A549 (cell line): ENCODE measurements around the gene ANKRD12. TPM values are rescaled to one million over a fixed set of nuclear protein-coding genes. Genes with fewer than 3 reads are reported as not detected.

Experiments used
- ATAC-seq, 2 experiments: fragments of 200-7000 bp in 1 of 2; fragments of >200 bp in 1 of 2; cut with Nextera tagmentation in 1 of 2; cut with Tn5 transposase in 1 of 2; 3 replicates each; pipeline versions ENCODE4 v1.8.0 to v1.9.1; 2018 to 2020; ENCODE audit warnings: mild to moderate bottlenecking in 1 of 2, moderate library complexity in 1 of 2
- CTCF ChIA-PET: fragments of 300-600 bp; sonication (Branson Sonifier 250); formaldehyde crosslinking; extraction: SDS; loops from one replicate; lab custom pipeline; 2021; ENCODE audit warnings: antibody characterized with exemption, inconsistent platforms; lab: Yijun Ruan, JAX
- POLR2A ChIA-PET: fragments of 350-600 bp; formaldehyde crosslinking; extraction: SDS; loops from one replicate; lab custom pipeline; 2021; ENCODE audit warnings: antibody characterized with exemption, inconsistent platforms; lab: Yijun Ruan, JAX
- DNase-seq, 2 experiments: peaks; one replicate each; pipeline versions ENCODE4 v3.0.0 to v3.0.0-alpha.2; 2011 to 2016; ENCODE audit warnings: low read depth in 1 of 2, low spot score in 1 of 2
- FAIRE-seq: peaks from 2 replicates; lab custom pipeline; 2011; peaks lifted over from hg19 to GRCh38; lab: Jason Lieb, UNC
- H3K27ac ChIP-seq, 2 experiments: fragments of >200 bp; sonication (Bioruptor Twin); formaldehyde crosslinking; 3 replicates each; pipeline ENCODE4 v1.5.1; 2016 to 2017
- H3K4me1 ChIP-seq: fragments of >200 bp; sonication (Bioruptor Twin); formaldehyde crosslinking; 3 replicates; pipeline ENCODE4 v1.6.1; 2016
- H3K4me2 ChIP-seq: fragments of >200 bp; sonication (Bioruptor Twin); formaldehyde crosslinking; 3 replicates; pipeline ENCODE4 v1.6.1; 2016
- H3K4me3 ChIP-seq: fragments of >200 bp; sonication (Bioruptor Twin); formaldehyde crosslinking; 3 replicates; pipeline ENCODE4 v1.5.1; 2016
- H3K9me3 ChIP-seq: fragments of >200 bp; sonication (Bioruptor Twin); formaldehyde crosslinking; 3 replicates; pipeline ENCODE4 v1.6.1; 2016
- BCL3 ChIP-seq: fragments of >200 bp; sonication (Bioruptor Twin); formaldehyde crosslinking; IDR thresholded peaks from 3 replicates; pipeline ENCODE4 v1.6.1; 2016
- CBX2 ChIP-seq: fragments of 200-600 bp; sonication (generic); IDR thresholded peaks from 2 replicates; pipeline ENCODE4 v1.6.1; 2016; ENCODE audit warnings: low read depth, mild to moderate bottlenecking, borderline replicate concordance
- CEBPB ChIP-seq, 2 experiments: fragments of >200 bp in 1 of 2; sonication (Bioruptor Twin) in 1 of 2; formaldehyde crosslinking in 1 of 2; IDR thresholded peaks; 2 replicates each; pipeline ENCODE4 v1.6.1; 2012 to 2016
- EHMT2 ChIP-seq: fragments of 200-600 bp; sonication (generic); IDR thresholded peaks from 2 replicates; pipeline ENCODE4 v1.6.1; 2016; ENCODE audit warnings: antibody characterized with exemption, low read depth, mild to moderate bottlenecking, moderate library complexity
- ESRRA ChIP-seq: fragments of 150-350 bp; IDR thresholded peaks from 2 replicates; pipeline ENCODE4 v1.6.1; 2014; ENCODE audit warnings: mild to moderate bottlenecking, low read length, borderline replicate concordance
- FOSL2 ChIP-seq, 2 experiments: fragments of 450-650 bp in 1 of 2; fragments of >200 bp in 1 of 2; sonication (Bioruptor Twin) in 1 of 2; formaldehyde crosslinking; IDR thresholded peaks; 2 replicates each; pipeline versions ENCODE4 v1.5.0 to v1.6.1; 2016 to 2020; ENCODE audit warnings: mild to moderate bottlenecking in 1 of 2, moderate library complexity in 1 of 2
- HDAC2 ChIP-seq: fragments of 200-600 bp; sonication (generic); IDR thresholded peaks from 2 replicates; pipeline ENCODE4 v1.6.1; 2016
- HES2 ChIP-seq: fragments of >200 bp; sonication (Bioruptor Twin); formaldehyde crosslinking; IDR thresholded peaks from 2 replicates; pipeline ENCODE4 v1.6.1; 2016
- HOXA7 ChIP-seq: fragments of 250-450 bp; sonication (Bioruptor Pico); IDR thresholded peaks from 2 replicates; pipeline ENCODE4 v1.5.0; 2020; ENCODE audit warnings: mild to moderate bottlenecking, moderate library complexity
- HOXB5 ChIP-seq: fragments of 250-450 bp; sonication (Bioruptor Pico); IDR thresholded peaks from 2 replicates; pipeline ENCODE4 v1.5.0; 2020; ENCODE audit warnings: mild to moderate bottlenecking, moderate library complexity
- JUN ChIP-seq, 2 experiments: fragments of >200 bp; sonication (Bioruptor Twin); formaldehyde crosslinking; IDR thresholded peaks; 2 replicates in 1 of 2; 3 replicates in 1 of 2; pipeline ENCODE4 v1.6.1; 2016 to 2017
- JUNB ChIP-seq: fragments of >200 bp; sonication (Bioruptor Twin); formaldehyde crosslinking; IDR thresholded peaks from 2 replicates; pipeline ENCODE4 v1.6.1; 2016
- KDM1A ChIP-seq: fragments of 200-600 bp; sonication (generic); IDR thresholded peaks from 2 replicates; pipeline ENCODE4 v1.6.1; 2016; ENCODE audit warnings: low read depth, mild to moderate bottlenecking
- MAFK ChIP-seq: fragments of 450-650 bp; IDR thresholded peaks from 2 replicates; pipeline ENCODE4 v1.6.1; 2014; ENCODE audit not compliant: partially characterized antibody
- MAX ChIP-seq: IDR thresholded peaks from 2 replicates; pipeline ENCODE4 v1.6.1; 2012
- NFE2L2 ChIP-seq: fragments of 150-350 bp; conservative IDR thresholded peaks from 2 replicates; pipeline ENCODE4 v1.6.1; 2014; ENCODE audit warnings: low read length
- NPAS2 ChIP-seq: fragments of 250-450 bp; sonication (Bioruptor Pico); IDR thresholded peaks from 2 replicates; pipeline ENCODE4 v1.8.0; 2022; ENCODE audit warnings: mild to moderate bottlenecking, moderate library complexity, borderline replicate concordance
- NR3C1 ChIP-seq: fragments of >200 bp; sonication (Bioruptor Twin); formaldehyde crosslinking; IDR thresholded peaks from 3 replicates; pipeline ENCODE4 v1.6.1; 2017
- RAD21 ChIP-seq, 2 experiments: fragments of >200 bp in 1 of 2; sonication (Bioruptor Twin) in 1 of 2; formaldehyde crosslinking in 1 of 2; IDR thresholded peaks in 1 of 2; conservative IDR thresholded peaks in 1 of 2; 2 replicates in 1 of 2; 3 replicates in 1 of 2; pipeline ENCODE4 v1.6.1; 2012 to 2018; ENCODE audit warnings: inconsistent platforms in 1 of 2
- RARB ChIP-seq: fragments of 250-450 bp; sonication (Bioruptor Pico); IDR thresholded peaks from 2 replicates; pipeline ENCODE4 v1.8.0; 2021; ENCODE audit warnings: mild to moderate bottlenecking, moderate library complexity
- RCOR1 ChIP-seq: fragments of 150-350 bp; IDR thresholded peaks from 2 replicates; pipeline ENCODE4 v1.6.1; 2014; ENCODE audit warnings: antibody characterized with exemption, low read length, low read depth
- REST ChIP-seq: fragments of 200-600 bp; sonication (generic); IDR thresholded peaks from 2 replicates; pipeline ENCODE4 v1.6.1; 2016; ENCODE audit warnings: antibody characterized with exemption, mild to moderate bottlenecking, moderate library complexity
- RFX5 ChIP-seq: fragments of 450-650 bp; IDR thresholded peaks from 2 replicates; pipeline ENCODE4 v1.7.1; 2014; ENCODE audit warnings: antibody characterized with exemption, mild to moderate bottlenecking, moderate library complexity
- RNF2 ChIP-seq: fragments of 200-600 bp; sonication (generic); IDR thresholded peaks from 2 replicates; pipeline ENCODE4 v1.6.1; 2016; ENCODE audit warnings: low read depth, mild to moderate bottlenecking, antibody characterized with exemption, moderate library complexity, borderline replicate concordance
- TFCP2L1 ChIP-seq: fragments of 250-450 bp; sonication (Bioruptor Pico); IDR thresholded peaks from 2 replicates; pipeline ENCODE4 v1.5.0; 2021; ENCODE audit warnings: mild to moderate bottlenecking
- USF2 ChIP-seq: fragments of 450-650 bp; IDR thresholded peaks from 2 replicates; pipeline ENCODE4 v1.6.1; 2014; ENCODE audit warnings: antibody characterized with exemption
- ZC3H11A ChIP-seq: fragments of 450-650 bp; IDR thresholded peaks from 2 replicates; pipeline ENCODE4 v1.6.1; 2014; ENCODE audit warnings: antibody characterized with exemption, mild to moderate bottlenecking
- ZNF302 ChIP-seq: fragments of 250-450 bp; sonication (Bioruptor Pico); IDR thresholded peaks from 2 replicates; pipeline ENCODE4 v1.9.0; 2021; ENCODE audit warnings: inconsistent platforms, mild to moderate bottlenecking, moderate library complexity
- ZSCAN20 ChIP-seq: fragments of 250-450 bp; sonication (Bioruptor Pico); IDR thresholded peaks from 2 replicates; pipeline ENCODE4 v1.8.0; 2022; ENCODE audit warnings: mild to moderate bottlenecking, moderate library complexity
- WGBS: methylation state at CpG from one replicate; pipeline ENCODE4 v1.1.6; 2017; ENCODE audit errors: missing lambda C conversion rate; 5-methylcytosine and 5-hydroxymethylcytosine counted together
- polyA plus RNA-seq, 4 experiments: library from polyadenylated mRNA; depleted of rRNA in 3 of 4; stranded (reverse); fragments of >200 nt; fragmentation: RNase III in 1 of 4; extraction: RNeasy Plus Mini Kit Qiagen cat#74134 plus additional on column Dnase treatment in 1 of 4; gene quantifications; 2 replicates in 3 of 4; 3 replicates in 1 of 4; pipeline ENCODE4 v1.2.3, GENCODE V29; 2011 to 2017

The ANKRD12 gene
- polyA plus RNA-seq, 2 of the 4 experiments (the other 2 are of a cell fraction) = 2.7 to 7.3 TPM

- H3K27ac ChIP-seq = no peak overlapping the region
- ATAC-seq = no peak
- no peak for FAIRE-seq
- no peak for DNase-seq
- TF ChIP-seq BCL3 (no peak), CEBPB (IDR thresholded peaks at IDR 0.05) (no peak), HOXB5 (CRISPR knock-in tag) (no peak), NFE2L2 (no peak), RCOR1 (no peak), RAD21 (conservative IDR thresholded peaks at IDR 0.05 in 1 of 2, IDR thresholded peaks at IDR 0.05 in 1 of 2) (no peak), RNF2 (no peak)
- H3K4me2 ChIP-seq = no peak overlapping the region
- 86% methylated on average over 1 of the region's 1 CpG for WGBS
- ChIA-PET CTCF (no interaction called here), POLR2A (interaction anchor here (0.6 kb wide), 1 partner anchor 198 kb away, joined by 3 read pairs; no protein-coding TSS in a partner anchor)
- no peaks in the 10 kb centered on the region for H3K4me1 ChIP-seq
- no peaks in the 10 kb centered on the region for H3K9me3 ChIP-seq
- no peak overlapping the region for H3K4me3 ChIP-seq
Measured at GRCh38 chr18:9178557-9178956, 42.0 kb downstream of the ANKRD12 start.

- CTCF ChIA-PET = no interaction called here
- 91% methylated on average over 3 of the region's 3 CpGs for WGBS
Measured at GRCh38 chr18:9181275-9181674, 44.7 kb downstream of the ANKRD12 start.

GRCh38 chr18:9182852-9183399 is 46.3 kb downstream of the ANKRD12 start:
- Histone ChIP-seq H3K4me2 (no peak overlapping the region), H3K4me1 (no peaks in the 10 kb centered on the region), H3K27ac (no peak overlapping the region), H3K4me3 (no peak overlapping the region)
- CTCF ChIA-PET = no interaction called here
- FAIRE-seq = no peak
- DNase-seq = no peak
- POLR2A ChIA-PET = no interaction called here
- WGBS = 76% methylated on average over 5 of the region's 5 CpGs
- no peak for ATAC-seq
- no peak for TF ChIP-seq NPAS2
- TF ChIP-seq KDM1A = no peak
- no peak for TF ChIP-seq REST
- no peak for TF ChIP-seq RARB
- TF ChIP-seq FOSL2 (IDR thresholded peaks at IDR 0.05) = no peak
- no peak for TF ChIP-seq FOSL2 (CRISPR knock-in tag; IDR thresholded peaks at IDR 0.05)
- no peak for TF ChIP-seq ZSCAN20 (CRISPR knock-in tag)
- TF ChIP-seq CEBPB (IDR thresholded peaks at IDR 0.05) = peak; percentile 78 to 81; a peak in 3 of 4 replicates
- TF ChIP-seq, all 56 proteins: peak for 1
- no peaks in the 10 kb centered on the region for H3K9me3 ChIP-seq

More at GRCh38 chr18:9181275-9181674, 44.7 kb downstream of the ANKRD12 start:
- no peaks in the 10 kb centered on the region for H3K4me1 ChIP-seq
- H3K4me2 ChIP-seq = no peak overlapping the region
- POLR2A ChIA-PET = no interaction called here
- H3K4me3 ChIP-seq = no peak overlapping the region
- no peaks in the 10 kb centered on the region for H3K9me3 ChIP-seq
- H3K27ac ChIP-seq = no peak overlapping the region
- TF ChIP-seq KDM1A = no peak
- TF ChIP-seq FOSL2 (IDR thresholded peaks at IDR 0.05) = no peak
- no peak for TF ChIP-seq FOSL2 (CRISPR knock-in tag; IDR thresholded peaks at IDR 0.05)
- no peak for TF ChIP-seq ZC3H11A
- no peak for TF ChIP-seq TFCP2L1 (CRISPR knock-in tag)
- no peak for TF ChIP-seq JUNB
- no peak for TF ChIP-seq ZNF302 (CRISPR knock-in tag)
- no peak for TF ChIP-seq NPAS2
- no peak for TF ChIP-seq HES2
- no peak for TF ChIP-seq ZSCAN20 (CRISPR knock-in tag)
- TF ChIP-seq MAFK = no peak
- TF ChIP-seq CBX2 = no peak
- TF ChIP-seq RFX5 = no peak
- TF ChIP-seq HOXA7 = no peak
- no peak for TF ChIP-seq MAX
- TF ChIP-seq HDAC2 = no peak
- TF ChIP-seq ESRRA = no peak
- TF ChIP-seq NR3C1 = no peak
- TF ChIP-seq EHMT2 = no peak
- TF ChIP-seq USF2 = no peak
- TF ChIP-seq JUN (IDR thresholded peaks at IDR 0.05) = no peak
- DNase-seq = no peak
- no peak for FAIRE-seq
- ATAC-seq = no peak
